PC-3 (cell line): ENCODE data around the gene STON1.
"Not testable (repeated sequence)": the region's sequence is repeated elsewhere in the genome, so short reads cannot be mapped to it uniquely, and the experiment has no call there.

ENCODE experiments used
- CTCF ChIP-seq: fragments of 300-600 bp; sonication (generic); conservative IDR thresholded peaks from 2 replicates; pipeline ENCODE4 v1.5.1; 2017; ENCODE audit warnings: antibody characterized with exemption, low read depth, mild to moderate bottlenecking, low read length
- EZH2 ChIP-seq: fragments of 300-600 bp; sonication (generic); IDR thresholded peaks from one replicate; pipeline ENCODE4 v1.6.1; 2017; ENCODE audit warnings: antibody characterized with exemption, mild to moderate bottlenecking, low read length; ENCODE audit not compliant: unreplicated experiment
- EZH2phosphoT487 ChIP-seq: fragments of 300-600 bp; sonication (generic); IDR thresholded peaks from 2 replicates; pipeline ENCODE4 v1.6.1; 2018; ENCODE audit warnings: mild to moderate bottlenecking, antibody characterized with exemption, low read length, borderline replicate concordance

GRCh38 chr2:48622691-48623090 lies 92.7 kb downstream of the STON1 start:
- TF ChIP-seq CTCF, result peak; percentile 40; the same call in 1 of the 2 replicates
- not testable (repeated sequence) for TF ChIP-seq EZH2, EZH2phosphoT487
